Heart left ventricle (tissue), 13 donors: ENCODE measurements around the gene MCOLN2.

ENCODE experiments used
- CTCF ChIP-seq, 12 donors: fragments of 200-600 bp; sonication (generic) in 4 of 12; IDR thresholded peaks; one replicate each; pipeline versions ENCODE4 v1.5.0 to v1.8.0; 2018 to 2022; ENCODE audit warnings: antibody characterized with exemption in 12 of 12, mild to moderate bottlenecking in 5 of 12
- POLR2A ChIP-seq, 2 donors: fragments of 450-650 bp; IDR thresholded peaks; one replicate each; pipeline ENCODE4 v1.6.1; 2017; ENCODE audit warnings: antibody characterized with exemption in 2 of 2, mild to moderate bottlenecking in 2 of 2, moderate library complexity in 2 of 2
- donor health status: ischemic (EF 13 %, LVEDD 7.1; RV severe dilation, severe dysfunction).
- donor health status: DM: no; HTN: yes; CAD: no.
- donor health status: DM: no; HTN: no; CAD: no.
- donor health status: ischemic (EF 25% LVEDD 6.9; RV normal size, moderate dysfunction).
- donor health status: ischemic (EF 25% LVEDD 5.7; RV mildly dilated, moderate dysfunction).
- donor health status: ischemic (EF 35%, LVEDD 5.7; RV mildly dilated, moderate dysfunction).
- donor health status: nonischemic (EF 11% LVEDD 7.7; RV severe dilation, severe dysfunction).
- donor health status: DM: yes; HTN: yes; CAD: no.
- donor health status: PGD.
- donor health status: ischemic (EF 29% LVEDD 5.4; RV normal size, mild dysfunction).
- donor health status: nonischemic (EF 23%, LVEDD 6.1; RV moderate dilation, normal function).

DNA sequence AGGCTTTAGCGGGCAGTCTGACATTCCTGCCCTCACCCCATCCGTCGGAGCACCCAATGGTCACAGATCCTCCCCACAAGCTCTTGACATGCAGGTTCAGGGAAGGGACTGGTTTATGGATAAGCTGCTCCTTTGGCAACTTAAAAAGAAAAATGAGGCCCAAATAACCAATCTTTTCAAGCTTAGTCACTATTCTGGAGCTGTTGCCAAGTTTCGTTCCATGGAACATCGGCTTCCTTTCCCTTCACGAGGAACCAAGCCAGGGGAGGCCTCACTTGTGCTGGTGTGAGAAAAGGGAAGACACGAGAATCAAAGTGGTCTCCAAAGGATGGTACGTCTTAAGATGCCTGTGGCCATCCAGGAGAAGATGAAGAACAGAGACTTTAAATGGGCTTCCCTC, 57.8 kb downstream of the MCOLN2 start:
- no peak for TF ChIP-seq CTCF (IDR thresholded peaks at IDR 0.05)
- TF ChIP-seq POLR2A (IDR thresholded peaks at IDR 0.05): no peak
